22Rv1 (cell line): Measurements from ENCODE around the gene TOP3A.
A peak's percentile ranks its signal among the peaks of the same experiment; 100 is the strongest.

Source experiments
- H3K27ac ChIP-seq: fragments of 450-650 bp; 2 replicates; pipeline ENCODE4 v1.5.1; 2017
- CTCF ChIP-seq: fragments of 450-650 bp; IDR thresholded peaks from 2 replicates; pipeline ENCODE4 v1.5.1; 2017; ENCODE audit warnings: mild to moderate bottlenecking
- ZFX ChIP-seq: fragments of 450-650 bp; IDR thresholded peaks from 2 replicates; pipeline ENCODE4 v1.6.1; 2017; ENCODE audit warnings: antibody characterized with exemption, borderline replicate concordance

The TOP3A gene

GRCh38 chr17:18260332-18261145, 54.3 kb downstream of the TOP3A start, which contains the start of gene MIEF2:
TSS of gene MIEF2 (plus strand) at chr17:18260662. CDS start at chr17:18262721, 2,059 bp downstream.
- TF ChIP-seq ZFX (no peak), CTCF (no peak)
- peak within 1 kb of the TSS; percentile 87 for H3K27ac ChIP-seq

- TF ChIP-seq CTCF: no peak
- TF ChIP-seq ZFX: no peak
- peak overlapping the region; percentile 87 for H3K27ac ChIP-seq
Observed at GRCh38 chr17:18259621-18260331, 55.0 kb downstream of the TOP3A start.

GRCh38 chr17:18258356-18259038, 56.3 kb downstream of the TOP3A start, which contains the start of gene FLII:
TSS of gene FLII (minus strand) at chr17:18258738. CDS start at chr17:18258690, 48 bp downstream.
- TF ChIP-seq ZFX (no peak), CTCF (no peak)
- H3K27ac ChIP-seq: peak within 1 kb of the TSS; percentile 87

- TF ChIP-seq ZFX (no peak), CTCF (no peak)
- H3K27ac ChIP-seq: peak overlapping the region; percentile 87
Observed at GRCh38 chr17:18257982-18258355, 56.8 kb downstream of the TOP3A start.

GRCh38 chr17:18257268-18257981, 57.4 kb downstream of the TOP3A start:
- TF ChIP-seq ZFX: no peak
- no peak for TF ChIP-seq CTCF
- peak overlapping the region; percentile 87 for H3K27ac ChIP-seq

GRCh38 chr17:18256776-18257175, 58.0 kb downstream of the TOP3A start:
- H3K27ac ChIP-seq: peak overlapping the region; percentile 87; the same call in 1 of the 2 replicates
- TF ChIP-seq CTCF (no peak), ZFX (no peak)
